A673 (cell line): ENCODE data around the gene CCDC102A.

ENCODE experiments used
- EZH2 ChIP-seq: fragments of 200-600 bp; sonication (generic); IDR thresholded peaks from 2 replicates; pipeline ENCODE4 v1.6.1; 2017; ENCODE audit warnings: borderline replicate concordance, low read depth, mild to moderate bottlenecking, mixed read lengths, antibody characterized with exemption, low read length; ENCODE audit not compliant: poor library complexity, severe bottlenecking
- TF ChIP-seq, protein P1 (sequence below): fragments of 300-800, 200-600 bp; sonication (generic); conservative IDR thresholded peaks from 2 replicates; pipeline ENCODE4 v1.5.1; 2017; ENCODE audit warnings: low read depth, mild to moderate bottlenecking, antibody characterized with exemption, low read length, moderate library complexity, mixed read lengths

DNA sequence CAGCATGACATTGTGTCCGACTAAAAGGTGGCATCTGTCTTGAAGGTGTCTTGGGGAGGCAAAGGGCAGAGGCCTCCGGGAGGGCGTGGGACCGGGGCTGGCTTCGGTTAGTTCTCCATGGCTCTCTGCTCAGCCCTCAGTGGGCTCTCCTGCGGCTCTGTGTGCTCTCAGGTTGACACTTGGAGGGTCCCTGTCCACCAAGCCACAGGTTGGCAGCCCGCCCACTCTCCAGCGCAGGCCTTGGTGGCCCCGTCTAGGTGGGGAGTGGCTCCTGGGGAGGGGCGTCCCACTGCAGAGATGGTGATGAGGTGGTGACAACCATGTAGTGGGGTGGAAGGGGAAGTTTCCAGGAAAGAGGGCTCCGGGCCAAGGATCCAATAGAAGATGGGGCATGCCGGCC lies 37.7 kb upstream of the CCDC102A start:
- TF ChIP-seq, protein P1, sequence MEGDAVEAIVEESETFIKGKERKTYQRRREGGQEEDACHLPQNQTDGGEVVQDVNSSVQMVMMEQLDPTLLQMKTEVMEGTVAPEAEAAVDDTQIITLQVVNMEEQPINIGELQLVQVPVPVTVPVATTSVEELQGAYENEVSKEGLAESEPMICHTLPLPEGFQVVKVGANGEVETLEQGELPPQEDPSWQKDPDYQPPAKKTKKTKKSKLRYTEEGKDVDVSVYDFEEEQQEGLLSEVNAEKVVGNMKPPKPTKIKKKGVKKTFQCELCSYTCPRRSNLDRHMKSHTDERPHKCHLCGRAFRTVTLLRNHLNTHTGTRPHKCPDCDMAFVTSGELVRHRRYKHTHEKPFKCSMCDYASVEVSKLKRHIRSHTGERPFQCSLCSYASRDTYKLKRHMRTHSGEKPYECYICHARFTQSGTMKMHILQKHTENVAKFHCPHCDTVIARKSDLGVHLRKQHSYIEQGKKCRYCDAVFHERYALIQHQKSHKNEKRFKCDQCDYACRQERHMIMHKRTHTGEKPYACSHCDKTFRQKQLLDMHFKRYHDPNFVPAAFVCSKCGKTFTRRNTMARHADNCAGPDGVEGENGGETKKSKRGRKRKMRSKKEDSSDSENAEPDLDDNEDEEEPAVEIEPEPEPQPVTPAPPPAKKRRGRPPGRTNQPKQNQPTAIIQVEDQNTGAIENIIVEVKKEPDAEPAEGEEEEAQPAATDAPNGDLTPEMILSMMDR: no peak
- no peak for TF ChIP-seq EZH2
